Fibroblast of peridontal ligament (primary cell): ENCODE results near the gene DHX30.
A peak's percentile ranks its signal among the peaks of the same experiment; 100 is the strongest.
"Not testable (repeated sequence)": the region's sequence is repeated elsewhere in the genome, so short reads cannot be mapped to it uniquely, and the experiment has no call there.

ENCODE experiments used
- DNase-seq: peaks from one replicate; pipeline ENCODE4 v3.0.0-alpha.2; 2010; ENCODE audit errors: extremely low read depth

The DHX30 gene

GRCh38 chr3:47803480-47804025, 615 bp downstream of the DHX30 start:
- peak; percentile 21 for DNase-seq

GRCh38 chr3:47804577-47804976, 1.6 kb downstream of the DHX30 start:
- no peak for DNase-seq

GRCh38 chr3:47813551-47814177, 10.7 kb downstream of the DHX30 start:
- no peak for DNase-seq

GRCh38 chr3:47817609-47818008, 14.7 kb downstream of the DHX30 start:
- DNase-seq: no peak

- DNase-seq: peak; percentile 76
These were observed 21.9 kb downstream of the DHX30 start for GRCh38 chr3:47824541-47825473.

GRCh38 chr3:47825590-47825989, 22.7 kb downstream of the DHX30 start:
- DNase-seq: no peak

GRCh38 chr3:47829482-47829881, 26.5 kb downstream of the DHX30 start:
- DNase-seq: not testable (repeated sequence)

- DNase-seq: no peak
These were observed 34.0 kb downstream of the DHX30 start for GRCh38 chr3:47836986-47837385.

- no peak for DNase-seq
These were observed 35.6 kb downstream of the DHX30 start for GRCh38 chr3:47838503-47838902.

- no peak for DNase-seq
These were observed 38.9 kb downstream of the DHX30 start for GRCh38 chr3:47841786-47842349.

GRCh38 chr3:47846186-47846879, 43.4 kb downstream of the DHX30 start:
- no peak for DNase-seq

- no peak for DNase-seq
These were observed 43.9 kb downstream of the DHX30 start for GRCh38 chr3:47846880-47847248.

- no peak for DNase-seq
These were observed 44.3 kb downstream of the DHX30 start for GRCh38 chr3:47847260-47847659.

GRCh38 chr3:47847801-47848518, 45.0 kb downstream of the DHX30 start:
- DNase-seq: no peak

- no peak for DNase-seq
These were observed 45.7 kb downstream of the DHX30 start for GRCh38 chr3:47848599-47849117.

- DNase-seq: no peak
These were observed 46.3 kb downstream of the DHX30 start for GRCh38 chr3:47849186-47849698.

- DNase-seq: peak; percentile 41
These were observed 47.0 kb downstream of the DHX30 start for GRCh38 chr3:47849699-47850563.

- no peak for DNase-seq
These were observed 47.8 kb downstream of the DHX30 start for GRCh38 chr3:47850564-47851410.
